GM12872 (cell line): ENCODE results near the gene CDK11B.

Source experiments
- TF ChIP-seq, protein P1 (sequence below): IDR thresholded peaks from 3 replicates; pipeline ENCODE4 v1.5.1; 2011; ENCODE audit warnings: low read depth, mild to moderate bottlenecking, low read length, moderate library complexity; ENCODE audit not compliant: insufficient read depth

Gene CDK11B

GRCh38 chr1:1613509-1614082 is 45.2 kb downstream of the CDK11B start:
- TF ChIP-seq, protein P1, sequence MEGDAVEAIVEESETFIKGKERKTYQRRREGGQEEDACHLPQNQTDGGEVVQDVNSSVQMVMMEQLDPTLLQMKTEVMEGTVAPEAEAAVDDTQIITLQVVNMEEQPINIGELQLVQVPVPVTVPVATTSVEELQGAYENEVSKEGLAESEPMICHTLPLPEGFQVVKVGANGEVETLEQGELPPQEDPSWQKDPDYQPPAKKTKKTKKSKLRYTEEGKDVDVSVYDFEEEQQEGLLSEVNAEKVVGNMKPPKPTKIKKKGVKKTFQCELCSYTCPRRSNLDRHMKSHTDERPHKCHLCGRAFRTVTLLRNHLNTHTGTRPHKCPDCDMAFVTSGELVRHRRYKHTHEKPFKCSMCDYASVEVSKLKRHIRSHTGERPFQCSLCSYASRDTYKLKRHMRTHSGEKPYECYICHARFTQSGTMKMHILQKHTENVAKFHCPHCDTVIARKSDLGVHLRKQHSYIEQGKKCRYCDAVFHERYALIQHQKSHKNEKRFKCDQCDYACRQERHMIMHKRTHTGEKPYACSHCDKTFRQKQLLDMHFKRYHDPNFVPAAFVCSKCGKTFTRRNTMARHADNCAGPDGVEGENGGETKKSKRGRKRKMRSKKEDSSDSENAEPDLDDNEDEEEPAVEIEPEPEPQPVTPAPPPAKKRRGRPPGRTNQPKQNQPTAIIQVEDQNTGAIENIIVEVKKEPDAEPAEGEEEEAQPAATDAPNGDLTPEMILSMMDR: no peak

GRCh38 chr1:1612104-1612400 is 46.8 kb downstream of the CDK11B start:
- TF ChIP-seq, protein P1: no peak

- TF ChIP-seq, protein P1: no peak
Measured at GRCh38 chr1:1610796-1611195, 48.0 kb downstream of the CDK11B start.

- TF ChIP-seq, protein P1: no peak
Measured at GRCh38 chr1:1609822-1610485, 48.9 kb downstream of the CDK11B start.

GRCh38 chr1:1606232-1606631 is 52.6 kb downstream of the CDK11B start:
- TF ChIP-seq, protein P1: no peak

GRCh38 chr1:1605724-1606123 is 53.1 kb downstream of the CDK11B start:
- TF ChIP-seq, protein P1: no peak

GRCh38 chr1:1605034-1605591 is 53.7 kb downstream of the CDK11B start:
- TF ChIP-seq, protein P1: no peak
